Measurements from ENCODE around the gene TBC1D23.
"Not testable (repeated sequence)": the region's sequence is repeated elsewhere in the genome, so short reads cannot be mapped to it uniquely, and the experiment has no call there.

The TBC1D23 gene

DNA sequence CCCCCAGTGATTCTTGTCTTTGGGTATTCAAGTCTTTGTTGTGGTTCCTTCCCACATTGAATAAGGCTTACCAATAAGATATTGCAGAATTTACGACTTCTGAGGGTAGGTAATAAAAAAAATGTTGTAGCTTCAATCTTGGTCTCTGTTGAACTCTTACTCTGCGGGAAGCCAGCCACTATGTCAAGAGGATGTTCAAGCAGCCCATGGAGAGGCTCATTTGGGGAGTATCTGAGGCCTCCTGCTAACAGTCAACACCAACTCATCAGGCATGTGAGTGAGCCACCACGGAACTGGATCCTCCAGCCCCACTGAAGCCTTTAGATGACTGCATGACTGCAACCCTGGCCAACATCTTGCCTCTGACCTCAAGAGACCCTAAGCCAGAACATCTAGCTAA lies 3.2 kb upstream of the TBC1D23 start:
- DNase-seq, result no peak

DNA sequence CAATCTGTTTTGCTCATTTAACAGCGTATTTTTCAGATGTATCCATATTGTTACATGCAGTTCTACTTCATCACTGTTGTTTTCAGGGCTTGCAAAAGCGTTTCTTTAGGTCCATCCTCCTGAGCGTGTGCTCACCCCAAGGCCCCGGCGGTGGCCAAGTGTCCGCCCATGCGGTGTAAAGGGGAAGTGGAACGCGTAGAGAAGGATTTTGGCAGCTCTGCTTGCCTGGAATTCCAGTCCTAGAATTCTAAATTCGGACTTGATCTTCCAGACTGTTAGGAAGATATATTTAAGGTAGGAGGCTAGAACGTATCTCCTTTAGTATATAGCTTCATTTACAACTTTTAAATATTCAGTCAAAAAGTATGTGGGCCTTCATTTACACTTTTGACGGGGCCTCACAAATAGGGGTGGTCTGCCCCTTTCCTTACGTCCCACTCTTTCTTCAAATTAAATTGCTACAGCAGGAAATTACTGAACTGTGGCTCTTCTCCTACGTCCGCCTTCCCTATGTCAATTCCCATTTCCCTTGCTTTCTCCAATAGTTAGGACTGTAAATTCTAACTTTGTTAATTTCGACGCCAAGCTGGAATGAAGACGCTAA lies 609 bp upstream of the TBC1D23 start:
- no peak for DNase-seq

DNA sequence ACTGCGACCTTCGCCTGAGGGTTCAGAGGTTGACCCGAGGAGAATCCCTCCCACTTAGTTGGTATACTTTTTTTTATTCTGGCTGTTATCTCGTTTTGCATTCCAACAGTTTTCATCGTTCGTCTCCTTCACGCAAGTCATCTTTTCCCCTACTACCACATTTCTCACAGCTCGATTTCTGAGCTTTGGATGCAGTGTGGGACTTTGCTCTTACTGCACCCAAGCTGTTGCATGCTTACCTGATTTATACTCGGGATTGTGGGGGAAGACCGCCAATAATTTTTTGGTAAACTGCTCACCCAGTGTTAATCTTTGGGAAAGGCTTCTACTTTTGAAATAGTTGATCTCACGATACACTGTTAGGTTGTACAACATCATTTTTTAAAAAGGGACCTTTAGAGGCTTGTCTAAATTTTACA lies 702 bp downstream of the TBC1D23 start:
- DNase-seq, result peak in 1 of 5 experiments; percentile 4

DNA sequence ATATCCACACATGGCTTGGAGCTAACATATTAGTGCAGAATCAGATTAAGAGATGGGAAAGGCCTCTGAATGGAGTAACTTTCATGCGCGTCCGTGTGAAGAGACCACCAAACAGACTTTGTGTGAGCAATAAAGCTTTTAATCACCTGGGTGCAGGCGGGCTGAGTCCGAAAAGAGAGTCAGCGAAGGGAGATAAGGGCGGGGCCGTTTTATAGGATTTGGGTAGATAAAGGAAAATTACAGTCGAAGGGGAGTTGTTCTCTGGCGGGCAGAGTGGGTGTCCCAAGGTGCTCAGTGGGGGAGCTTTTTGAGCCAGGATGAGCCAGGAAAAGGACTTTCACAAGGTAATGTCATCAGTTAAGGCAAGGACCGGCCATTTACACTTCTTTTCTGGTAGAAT lies 2.1 kb downstream of the TBC1D23 start:
- not testable (repeated sequence) for DNase-seq

DNA sequence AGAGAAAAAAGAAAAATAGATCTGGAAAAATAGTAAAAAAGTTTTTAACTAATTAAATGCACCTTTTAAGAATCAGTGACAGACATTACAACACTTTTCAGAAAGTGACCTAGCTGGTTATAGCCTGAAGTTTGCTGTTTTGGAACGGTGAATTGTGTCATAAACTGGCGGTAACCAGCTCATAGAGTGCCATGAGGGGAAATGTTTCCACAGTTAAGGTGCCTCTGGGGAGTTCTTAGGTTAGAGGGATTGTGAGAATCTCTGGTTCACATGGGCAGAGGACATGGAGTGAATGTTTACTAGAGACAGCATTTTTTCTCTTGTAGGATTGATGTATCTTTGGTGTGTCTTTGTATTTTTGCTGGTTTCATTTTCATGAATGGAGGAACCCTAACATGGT lies 2.8 kb downstream of the TBC1D23 start:
- no peak for DNase-seq

DNA sequence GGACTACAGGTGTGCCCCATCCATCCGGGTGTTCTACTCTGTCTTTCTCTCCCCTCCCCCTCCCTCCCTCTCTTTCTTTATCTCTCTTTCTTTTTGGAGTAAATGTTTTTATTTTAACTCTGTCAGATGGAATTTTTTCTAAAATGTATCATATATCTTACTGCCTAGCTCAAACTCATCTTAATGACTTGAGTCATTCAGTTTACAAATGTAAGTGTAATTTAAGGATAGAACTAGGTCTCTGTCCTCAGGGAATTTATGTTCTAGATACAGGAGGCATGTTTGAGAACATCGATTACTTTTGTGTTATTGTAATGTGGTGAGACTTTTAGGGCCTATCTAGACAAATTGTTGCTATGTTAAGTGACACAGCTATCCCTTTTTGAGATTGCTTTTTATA lies 3.5 kb downstream of the TBC1D23 start:
- no peak for DNase-seq

DNA sequence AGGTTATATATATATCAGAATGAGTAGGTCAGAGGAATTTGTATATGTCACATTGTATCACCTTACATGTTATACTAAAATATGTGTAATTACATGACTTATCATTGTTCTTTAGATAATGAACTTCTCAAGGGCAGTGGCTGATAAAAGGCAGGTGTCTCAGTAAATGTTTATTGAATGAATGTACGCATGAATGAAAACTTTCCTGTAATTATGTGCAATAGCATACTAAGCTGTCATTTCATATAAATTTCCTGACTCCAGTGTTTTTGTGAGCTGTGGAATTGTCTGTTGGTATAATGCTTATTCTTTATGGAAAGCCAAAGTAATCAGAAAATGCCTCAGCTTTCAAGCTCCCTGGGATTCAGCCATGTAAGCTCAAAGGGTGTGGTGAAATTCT lies 4.2 kb downstream of the TBC1D23 start:
- no peak for DNase-seq

DNA sequence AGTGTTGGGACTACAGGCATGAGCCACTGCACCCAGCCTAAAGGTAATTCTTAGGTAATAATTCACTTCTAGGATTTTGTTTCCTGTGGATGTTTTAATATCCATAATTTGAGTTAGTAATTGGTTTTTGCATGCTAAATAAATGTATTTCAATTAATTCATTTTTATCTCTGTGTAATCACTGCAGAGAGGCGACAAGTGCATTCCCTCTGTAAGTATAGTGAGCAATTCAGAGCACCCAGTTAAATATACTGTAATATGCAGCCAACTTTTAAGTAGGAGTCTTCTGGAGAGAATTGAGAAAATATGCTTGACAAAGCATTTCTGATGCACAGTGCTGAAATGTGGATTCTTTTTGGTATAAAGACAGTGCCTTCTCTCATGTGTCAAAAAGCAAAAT lies 5.7 kb downstream of the TBC1D23 start:
- DNase-seq, result no peak

DNA sequence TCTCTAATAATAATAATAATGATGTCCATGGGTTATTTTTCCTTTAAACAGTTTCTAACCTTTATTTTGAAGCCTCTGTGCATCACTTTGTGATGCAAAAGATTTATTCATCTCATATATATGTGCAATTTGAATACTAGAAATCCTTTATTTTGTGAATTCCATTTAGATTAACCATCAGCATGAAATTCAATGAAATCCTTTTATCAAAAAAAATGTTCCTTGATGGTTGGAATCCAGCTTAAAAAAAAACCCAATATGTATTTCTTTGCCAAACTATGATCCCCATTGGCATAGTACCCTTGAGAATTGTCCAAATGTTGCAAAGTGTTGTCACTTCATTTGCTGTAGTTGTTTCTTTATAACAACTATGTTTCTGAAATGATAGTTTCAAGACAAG lies 7.4 kb downstream of the TBC1D23 start:
- DNase-seq, result no peak

DNA sequence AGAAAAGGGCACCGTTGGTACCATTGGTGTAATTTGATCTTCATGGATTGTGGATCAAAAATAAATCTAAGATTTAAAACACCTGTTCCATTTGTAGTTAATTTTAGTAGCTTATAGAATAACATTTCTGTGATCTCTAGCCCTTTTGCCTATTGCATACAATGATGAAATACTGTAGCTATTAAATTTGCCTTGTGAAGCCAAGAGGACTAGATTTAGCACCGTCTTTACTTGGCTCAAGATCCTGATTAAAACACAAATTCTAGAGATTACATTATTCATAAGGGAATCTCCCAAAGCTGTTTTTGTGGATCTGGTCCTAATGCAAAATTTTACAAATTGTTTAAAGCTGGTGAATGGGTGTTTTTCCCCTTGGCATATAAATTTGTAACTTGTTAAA lies 8.2 kb downstream of the TBC1D23 start:
- DNase-seq, result no peak

DNA sequence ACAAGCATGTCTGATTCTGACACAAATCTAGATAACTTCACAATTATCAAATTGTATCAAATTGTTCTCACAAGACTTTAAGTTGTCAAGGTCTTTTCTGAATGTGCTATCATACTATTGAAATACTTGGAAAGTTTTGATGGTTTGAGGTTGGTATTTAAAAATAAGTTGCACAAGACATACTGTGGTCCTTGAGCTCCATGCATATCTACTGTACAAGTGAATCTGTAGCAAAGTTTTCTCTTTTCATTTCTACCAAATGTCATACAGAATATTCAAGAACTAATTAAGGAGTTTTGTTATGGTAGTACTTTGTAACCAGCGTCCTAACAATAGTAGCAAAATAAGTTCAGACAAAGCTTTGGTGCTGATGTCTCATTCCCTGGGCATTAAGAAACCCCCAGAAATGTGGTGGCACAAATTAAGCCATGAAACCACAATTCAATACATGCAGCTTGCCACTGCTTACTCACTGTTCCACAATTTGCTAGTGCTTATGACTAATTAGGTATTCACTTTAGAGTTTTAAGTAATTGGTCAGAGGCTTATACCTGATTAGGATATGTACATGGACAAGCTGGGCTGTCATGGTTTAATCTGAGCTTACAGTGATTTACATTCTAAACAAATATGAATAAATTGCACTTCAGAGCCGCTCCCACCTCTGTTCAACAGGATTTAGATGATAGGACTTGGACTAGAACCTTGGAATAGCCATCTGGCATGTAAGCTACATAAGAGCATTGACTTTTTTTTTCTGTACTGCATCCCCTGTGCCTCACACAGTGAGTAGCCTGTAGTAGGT lies 8.8 kb downstream of the TBC1D23 start:
- no peak for DNase-seq

DNA sequence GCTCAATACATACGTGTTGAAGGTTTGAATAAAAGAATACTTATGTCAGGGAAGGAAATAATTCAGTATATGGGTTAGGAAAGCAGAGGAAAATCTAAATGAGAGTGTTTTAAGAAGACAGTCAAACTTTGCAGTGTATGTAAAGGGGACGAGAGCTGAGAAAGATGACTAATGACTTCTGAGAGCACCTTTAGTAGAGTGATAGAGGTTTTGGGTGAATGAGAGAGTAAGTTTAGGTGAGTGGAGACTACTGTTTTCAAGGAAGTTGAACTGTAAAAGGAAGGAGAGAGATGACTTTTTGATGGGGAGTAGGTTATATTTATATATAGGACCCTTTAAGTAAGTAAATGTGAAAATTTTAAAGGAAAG lies 9.4 kb downstream of the TBC1D23 start:
- DNase-seq, result no peak

DNA sequence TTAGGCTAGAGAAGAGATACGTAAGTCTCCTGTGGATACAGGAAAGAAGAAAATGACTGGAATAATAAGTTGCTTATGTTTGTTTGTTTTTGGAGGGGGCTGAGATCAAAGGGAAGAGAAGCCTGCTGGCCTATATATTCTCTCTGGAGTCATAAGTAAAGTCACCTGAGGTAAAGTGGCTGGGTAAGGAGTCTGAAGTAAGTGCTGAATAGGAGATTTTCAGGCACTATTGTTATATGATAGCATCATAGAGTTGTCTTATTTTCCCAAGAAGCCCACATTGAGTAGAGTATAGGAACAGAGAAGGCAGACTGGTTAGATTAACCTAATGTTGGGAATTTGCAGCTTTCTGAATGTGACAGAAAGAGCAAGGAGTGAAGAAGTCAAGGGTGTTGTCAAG lies 10.7 kb downstream of the TBC1D23 start:
- no peak for DNase-seq

DNA sequence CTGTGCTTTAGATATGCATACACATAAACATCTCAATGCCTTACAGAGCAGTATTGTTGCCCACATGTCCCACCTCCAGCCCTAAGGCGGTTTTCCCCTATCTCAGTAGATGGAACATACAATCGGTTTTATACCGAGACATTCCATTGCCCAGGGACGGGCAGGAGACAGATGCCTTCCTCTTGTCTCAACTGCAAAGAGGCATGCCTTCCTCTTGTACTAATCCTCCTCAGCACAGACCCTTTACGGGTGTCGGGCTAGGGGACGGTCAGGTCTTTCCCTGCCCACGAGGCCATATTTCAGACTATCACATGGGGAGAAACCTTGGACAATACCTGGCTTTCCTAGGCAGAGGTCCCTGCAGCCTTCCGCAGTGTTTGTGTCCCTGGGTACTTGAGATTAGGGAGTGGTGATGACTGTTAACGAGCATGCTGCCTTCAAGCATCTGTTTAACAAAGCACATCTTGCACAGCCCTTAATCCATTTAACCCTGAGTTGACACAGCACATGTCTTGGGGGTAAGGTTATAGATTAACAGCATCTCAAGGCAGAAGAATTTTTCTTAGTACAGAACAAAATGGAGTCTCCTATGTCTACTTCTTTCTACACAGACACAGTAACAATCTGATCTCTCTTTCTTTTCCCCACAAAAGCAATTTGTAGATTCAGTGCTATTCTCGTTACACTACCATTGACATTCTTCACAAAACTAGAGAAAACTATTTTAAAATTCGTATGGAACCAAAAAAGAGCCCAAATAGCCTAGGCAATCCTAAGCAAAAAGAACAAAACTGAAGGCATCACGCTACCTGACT lies 12.2 kb downstream of the TBC1D23 start:
- not testable (repeated sequence) for DNase-seq

DNA sequence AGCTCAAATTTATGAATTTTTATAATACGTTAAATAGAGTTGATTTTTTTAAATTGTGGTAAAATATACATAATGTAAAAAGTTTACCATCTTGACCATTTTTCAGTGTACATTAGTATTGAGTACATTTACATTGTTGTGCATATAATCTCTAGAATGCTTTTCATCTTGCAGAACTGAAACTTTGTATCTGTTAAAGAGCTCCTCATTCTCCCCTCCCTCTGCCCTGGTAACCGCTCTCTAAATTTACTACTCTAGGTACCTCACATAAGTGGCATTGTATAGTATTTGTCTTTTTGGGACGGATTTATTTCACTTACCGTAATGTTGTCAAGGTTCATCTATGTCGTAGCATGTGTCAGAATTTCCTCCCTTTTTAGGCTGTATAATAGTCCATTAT lies 13.6 kb downstream of the TBC1D23 start:
- no peak for DNase-seq

DNA sequence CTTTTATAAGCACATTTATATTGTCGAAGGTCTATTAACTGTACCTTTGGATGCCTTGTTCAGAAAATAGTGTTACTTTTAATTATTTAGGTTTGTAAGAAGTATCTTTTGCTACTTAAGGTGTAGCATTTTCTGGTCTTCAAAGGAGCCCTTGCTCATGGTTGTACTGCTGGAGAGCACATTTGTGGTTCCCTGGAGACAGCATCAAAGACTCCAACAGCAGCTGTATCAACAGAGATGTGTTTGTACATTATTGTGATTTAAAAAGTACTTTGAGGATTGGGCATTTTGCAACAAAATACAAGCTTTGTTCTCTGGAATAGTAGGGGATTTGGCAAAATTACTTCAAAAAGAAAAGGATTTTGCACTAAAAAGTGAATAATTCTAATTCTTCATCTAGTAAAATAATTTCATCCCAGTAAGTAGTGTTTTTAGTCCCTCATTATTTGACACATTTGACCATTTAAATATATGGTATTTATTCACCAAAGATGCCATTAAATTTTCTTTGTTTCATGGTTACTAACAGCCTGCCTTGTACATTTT lies 16.5 kb downstream of the TBC1D23 start:
- DNase-seq, result no peak

DNA sequence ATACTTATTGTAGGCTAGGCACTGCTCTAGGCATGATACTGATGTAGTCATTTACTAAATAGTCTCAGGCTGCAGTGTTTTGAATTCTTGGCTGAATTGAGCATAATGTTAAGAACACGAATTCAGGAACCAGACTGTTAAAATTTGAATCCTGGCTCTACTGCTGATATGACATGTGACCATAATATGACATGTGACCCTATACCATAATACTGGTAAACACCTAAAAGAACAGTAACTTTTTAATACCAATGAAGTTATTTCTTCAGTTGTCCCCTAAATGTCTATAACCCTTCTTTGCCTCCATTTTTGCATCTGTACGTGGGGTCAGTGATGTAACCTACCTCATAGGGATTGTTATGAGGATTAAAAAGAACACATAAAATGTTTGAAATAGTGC lies 18.1 kb downstream of the TBC1D23 start:
- no peak for DNase-seq

DNA sequence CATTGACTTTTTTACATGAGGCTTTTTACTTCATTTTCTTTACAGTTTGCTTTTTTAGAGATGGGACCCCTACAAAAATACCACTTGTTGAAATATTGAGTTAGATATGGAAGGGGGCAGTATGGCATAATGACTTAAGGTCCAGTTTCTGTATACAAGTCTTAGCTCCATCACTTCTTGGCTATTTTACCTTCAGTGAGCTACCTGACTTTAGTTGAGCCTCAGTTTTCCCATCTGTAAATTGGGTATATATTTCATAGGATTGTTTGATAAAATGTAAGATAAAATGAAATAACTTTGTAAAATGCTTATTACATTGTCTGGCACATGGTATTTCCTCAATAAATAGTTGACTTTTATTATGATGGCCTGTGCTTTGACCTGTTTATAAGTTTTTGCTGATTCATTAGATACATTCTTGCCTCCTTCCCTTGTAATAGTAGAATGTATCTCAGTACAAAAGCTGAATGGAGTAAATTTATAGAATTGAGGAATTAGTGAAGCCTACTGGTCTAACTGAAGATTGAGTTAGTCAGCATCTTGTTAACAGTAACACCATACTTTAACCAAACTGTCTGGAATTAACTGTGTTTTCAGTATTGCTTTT lies 27.6 kb downstream of the TBC1D23 start:
- DNase-seq, result no peak

DNA sequence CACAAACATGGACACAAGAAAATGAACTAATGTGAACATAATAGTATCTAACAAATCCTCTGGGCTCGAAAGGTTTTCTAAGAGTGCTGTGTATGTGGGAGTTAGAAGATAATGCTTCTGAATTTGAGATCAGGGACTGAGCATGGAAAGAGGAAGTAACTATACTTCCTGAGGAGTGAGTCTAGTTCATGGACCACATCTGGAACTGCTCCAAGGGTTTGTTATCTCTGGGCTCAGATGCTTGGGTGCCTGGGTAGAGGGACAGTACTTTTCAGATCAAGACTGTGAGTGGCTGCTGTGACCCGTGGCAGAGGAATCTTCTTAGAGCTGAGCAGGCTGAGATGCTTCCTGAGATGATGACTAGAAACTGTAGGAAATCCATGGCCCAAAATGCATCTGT lies 28.5 kb downstream of the TBC1D23 start:
- DNase-seq, result no peak

DNA sequence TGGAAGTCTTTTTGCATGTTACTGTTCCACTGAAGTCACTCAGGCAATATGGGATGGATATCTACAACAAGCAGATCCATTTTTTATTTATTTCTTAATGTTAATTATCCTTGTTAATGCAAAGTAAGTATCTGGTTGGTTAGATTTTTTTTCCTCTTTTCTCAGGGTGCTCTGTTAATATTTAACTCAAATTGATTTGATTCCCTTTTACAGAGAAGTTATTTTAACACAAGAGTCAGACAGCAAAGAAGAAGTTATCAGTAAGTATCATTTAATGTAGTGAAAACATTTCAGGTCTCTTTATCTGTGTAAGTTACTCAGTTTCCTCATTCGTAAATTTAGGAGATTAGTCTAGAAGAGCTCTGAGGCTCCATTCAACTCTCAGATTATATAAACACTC lies 34.3 kb downstream of the TBC1D23 start:
- no peak for DNase-seq

DNA sequence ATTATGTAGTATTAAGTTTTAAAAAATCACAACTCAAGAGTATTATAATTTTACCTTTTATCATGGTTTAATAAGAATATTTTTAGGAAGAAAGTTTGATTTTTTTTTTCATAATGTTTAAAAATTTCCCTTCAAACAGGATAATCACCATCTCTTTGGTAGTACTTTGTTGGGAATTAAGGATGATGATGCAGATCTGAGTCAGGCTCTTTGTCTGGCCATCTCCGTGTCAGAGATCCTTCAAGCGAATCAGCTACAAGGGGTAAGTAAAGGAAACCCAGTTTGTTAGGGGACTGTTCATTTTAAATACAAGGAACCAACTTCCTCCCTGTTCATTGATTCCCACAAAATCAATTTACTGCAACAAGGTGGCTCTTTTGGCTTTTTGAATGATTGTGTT lies 37.0 kb downstream of the TBC1D23 start:
- DNase-seq, result no peak

DNA sequence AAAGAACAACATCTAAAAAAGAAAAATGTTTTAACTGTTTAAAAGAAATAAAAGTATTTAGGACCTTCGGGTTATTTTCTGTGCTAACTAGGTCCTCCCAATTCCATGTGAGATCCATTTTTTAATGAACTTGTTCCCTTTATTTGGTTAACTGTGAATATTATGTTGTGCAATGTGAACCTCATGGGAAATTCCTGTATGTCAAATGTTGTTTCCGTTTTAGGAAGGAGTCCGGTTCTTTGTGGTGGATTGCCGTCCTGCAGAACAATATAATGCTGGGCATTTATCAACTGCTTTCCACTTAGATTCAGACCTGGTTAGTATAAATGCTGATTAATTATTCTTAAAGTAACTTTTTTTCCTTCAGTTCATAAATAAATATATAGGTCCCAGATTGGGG lies 38.2 kb downstream of the TBC1D23 start:
- DNase-seq, result no peak

DNA sequence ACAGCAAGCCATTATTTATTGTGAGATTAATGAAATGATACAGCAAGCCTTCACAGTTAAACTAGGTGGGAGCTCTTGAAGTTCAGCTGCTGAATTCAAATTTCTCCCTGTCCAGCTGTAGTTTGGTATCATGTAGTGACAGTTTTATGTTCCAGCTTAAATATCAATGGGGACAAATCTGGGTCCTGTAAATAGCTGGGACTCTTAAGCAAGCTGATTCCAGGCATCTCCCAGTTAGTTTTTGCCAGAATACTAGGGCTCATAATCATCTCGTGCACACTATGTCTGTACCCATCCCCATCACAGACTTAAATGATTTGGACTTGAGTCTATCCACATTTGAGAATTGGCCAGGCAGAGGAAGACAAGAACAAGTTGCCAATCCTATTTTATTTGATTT lies 45.9 kb downstream of the TBC1D23 start:
- no peak for DNase-seq

Data from T-helper 2 cell (primary cell).